ENCODE measurements around the gene JDP2.

The JDP2 gene

DNA sequence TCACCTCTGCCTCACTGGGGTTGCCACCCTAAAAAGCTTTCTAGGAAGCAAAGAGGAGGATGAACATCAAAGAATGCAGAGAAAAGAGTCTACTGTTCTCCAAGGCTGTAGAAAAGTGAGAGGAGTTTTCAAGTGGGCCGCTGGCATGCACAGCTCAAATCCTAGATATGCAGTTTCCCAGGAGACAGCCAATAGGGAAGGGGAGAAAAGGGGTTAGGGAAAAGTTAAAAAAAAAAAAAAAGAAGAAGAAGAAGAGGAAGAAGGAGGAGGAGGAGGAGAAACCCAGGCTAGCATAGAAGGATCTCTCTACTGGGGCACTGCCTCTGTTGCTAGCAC is 95.1 kb downstream of the JDP2 start:
- TF ChIP-seq, protein P1, sequence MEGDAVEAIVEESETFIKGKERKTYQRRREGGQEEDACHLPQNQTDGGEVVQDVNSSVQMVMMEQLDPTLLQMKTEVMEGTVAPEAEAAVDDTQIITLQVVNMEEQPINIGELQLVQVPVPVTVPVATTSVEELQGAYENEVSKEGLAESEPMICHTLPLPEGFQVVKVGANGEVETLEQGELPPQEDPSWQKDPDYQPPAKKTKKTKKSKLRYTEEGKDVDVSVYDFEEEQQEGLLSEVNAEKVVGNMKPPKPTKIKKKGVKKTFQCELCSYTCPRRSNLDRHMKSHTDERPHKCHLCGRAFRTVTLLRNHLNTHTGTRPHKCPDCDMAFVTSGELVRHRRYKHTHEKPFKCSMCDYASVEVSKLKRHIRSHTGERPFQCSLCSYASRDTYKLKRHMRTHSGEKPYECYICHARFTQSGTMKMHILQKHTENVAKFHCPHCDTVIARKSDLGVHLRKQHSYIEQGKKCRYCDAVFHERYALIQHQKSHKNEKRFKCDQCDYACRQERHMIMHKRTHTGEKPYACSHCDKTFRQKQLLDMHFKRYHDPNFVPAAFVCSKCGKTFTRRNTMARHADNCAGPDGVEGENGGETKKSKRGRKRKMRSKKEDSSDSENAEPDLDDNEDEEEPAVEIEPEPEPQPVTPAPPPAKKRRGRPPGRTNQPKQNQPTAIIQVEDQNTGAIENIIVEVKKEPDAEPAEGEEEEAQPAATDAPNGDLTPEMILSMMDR (IDR thresholded peaks at IDR 0.05; ENCODE audit: extremely low read depth, missing control alignments), result no peak
- DNase-seq (ENCODE audit: low spot score), result no peak

All from GM20000 (cell line).